ENCODE measurements around the gene NKG7. TPM values are rescaled to one million over a fixed set of nuclear protein-coding genes. Genes with fewer than 3 reads are reported as not detected.

The NKG7 gene
- total and polyA plus RNA-seq, 2 of the 13 experiments (the other 11 are each of a cell fraction or from before 2014, with no cell fraction given) = 0.40 TPM; not detected in 1

GRCh38 chr19:51338563-51339312 lies 33.7 kb downstream of the NKG7 start:
- H3K4me3 ChIP-seq (replicated peaks in 1 of 3; ENCODE audit: insufficient read depth in 1 of 3, low read depth in 2 of 3, low read length in 3 of 3) = peak overlapping the region; percentile 67 to 80 (median 80)
- H4K20me1 ChIP-seq (ENCODE audit: insufficient read depth, low read length) = peaks cover 1% of the 10 kb centered on the region; the same call in 1 of the 2 replicates
- no peak overlapping the region for H2AFZ ChIP-seq (ENCODE audit: low read length)
- peaks cover 43% of the 10 kb centered on the region for H3K4me1 ChIP-seq (ENCODE audit: insufficient read depth, low read length)
- 22% methylated on average over 22 of the region's 43 CpGs for whole genome bisulfite sequencing (ENCODE audit: low lambda C conversion rate)
- H3K9me3 ChIP-seq (ENCODE audit: low read length) = no peaks in the 10 kb centered on the region
- FAIRE-seq (no peak), DNase-seq (ENCODE audit: low spot score) (peak; percentile 68), ATAC-seq (peak; percentile 74)
- H3K36me3 ChIP-seq (replicated peaks in 1 of 2; ENCODE audit: control insufficient read depth in 1 of 2, insufficient read depth in 2 of 2, low read length in 2 of 2) = peaks cover 7 to 8% of the 10 kb centered on the region in 2 experiments; a peak in 3 of 5 replicates
- peak overlapping the region; percentile 86 for H3K4me2 ChIP-seq (ENCODE audit: low read depth, low read length)
- in situ Hi-C loops (cut with HindIII; ENCODE audit: extremely low pct_ligation_motif_present, low pct_unique_long_range_greater_than_20kb) = no loop called here
- H3K79me2 ChIP-seq (ENCODE audit: insufficient read depth, low read length) = no peaks in the 10 kb centered on the region
- peak overlapping the region; percentile 53 for H3K9ac ChIP-seq (ENCODE audit: insufficient read depth, low read depth, low read length)
- no TSS peak for BruUV-seq (replicated peaks)
- no peaks in the 10 kb centered on the region for H3K27me3 ChIP-seq (ENCODE audit: control insufficient read depth in 1 of 2, insufficient read depth in 2 of 2, low read length in 2 of 2)
- intact Hi-C loops (cut with micrococcal nuclease; ENCODE audit: unreplicated experiment) = loop anchor here (1.0 to 2.0 kb wide), 3 partner anchors 24 to 101 kb away; no protein-coding TSS in a partner anchor
- ChIA-PET CTCF (ENCODE audit: low intra/inter-chr PET ratio, low total read pairs) (interaction anchor here (1.0 to 3.1 kb wide), 6 partner anchors 28 to 100 kb away, joined by 3 to 38 read pairs (median 9); no protein-coding TSS in a partner anchor), POLR2A (interaction anchor here (1.0 to 6.9 kb wide), 7 partner anchors 12 to 69 kb away, joined by 6 to 211 read pairs (median 27); partner anchors contain the start of genes ETFB and NKG7)
- peak overlapping the region; percentile 40 for H3K27ac ChIP-seq (ENCODE audit: extremely low read length, insufficient read depth, low read length)
- TF ChIP-seq HMGXB4 (CRISPR knock-in tag; IDR thresholded peaks at IDR 0.05; ENCODE audit: borderline replicate concordance in 1 of 2, low read depth in 1 of 2) = peak; percentile 78 to 82; a peak in 3 of 4 replicates
- peak; percentile 54; the same call in 1 of the 2 replicates for TF ChIP-seq HOXD1 (CRISPR knock-in tag; IDR thresholded peaks at IDR 0.05)
- TF ChIP-seq ZNF776 (CRISPR knock-in tag; IDR thresholded peaks at IDR 0.05) = no peak
- TF ChIP-seq MXD4 (CRISPR knock-in tag; IDR thresholded peaks at IDR 0.05) = 0 out of 2 replicates have a peak, but pooled peaks have one; percentile 34
- 0 out of 2 replicates have a peak, but pooled peaks have one; percentile 58 for TF ChIP-seq ZNF124 (CRISPR knock-in tag; IDR thresholded peaks at IDR 0.05)
- TF ChIP-seq FOXK2 (IDR thresholded peaks at IDR 0.05) = no peak
- no peak for TF ChIP-seq ZHX1 (CRISPR knock-in tag; IDR thresholded peaks at IDR 0.05; ENCODE audit: low read depth)
- TF ChIP-seq ZFY (CRISPR knock-in tag; IDR thresholded peaks at IDR 0.05) = 0 out of 2 replicates have a peak, but pooled peaks have one; percentile 9
- 0 out of 2 replicates have a peak, but pooled peaks have one; percentile 14 for TF ChIP-seq GATAD2A (CRISPR knock-in tag; IDR thresholded peaks at IDR 0.05)
- TF ChIP-seq PPARG (CRISPR knock-in tag; conservative IDR thresholded peaks at IDR 0.05) = peak; percentile 46; the same call in 1 of the 2 replicates
- no peak for TF ChIP-seq ZNF784 (CRISPR knock-in tag; IDR thresholded peaks at IDR 0.05; ENCODE audit: borderline replicate concordance)
- TF ChIP-seq ZNF589 (CRISPR knock-in tag; conservative IDR thresholded peaks at IDR 0.05) = no peak
- no peak for TF ChIP-seq ZSCAN30 (CRISPR knock-in tag; IDR thresholded peaks at IDR 0.05)
- no peak for TF ChIP-seq SP1 (IDR thresholded peaks at IDR 0.05)
- TF ChIP-seq SP1 (CRISPR knock-in tag; IDR thresholded peaks at IDR 0.05) = peak; percentile 54
- TF ChIP-seq KLF12 (CRISPR knock-in tag; IDR thresholded peaks at IDR 0.05; ENCODE audit: borderline replicate concordance) = no peak
- TF ChIP-seq ZNF33B (CRISPR knock-in tag; IDR thresholded peaks at IDR 0.05) = no peak
- TF ChIP-seq ZNF350 (CRISPR knock-in tag; IDR thresholded peaks at IDR 0.05; ENCODE audit: borderline replicate concordance, low read depth) = peak; percentile 67; the same call in 1 of the 2 replicates
- no peak for TF ChIP-seq EZH2 (conservative IDR thresholded peaks at IDR 0.05; ENCODE audit: low read depth, low read length)
- TF ChIP-seq ZNF713 (CRISPR knock-in tag; IDR thresholded peaks at IDR 0.05) = no peak

All from HepG2 (cell line).